ENCODE measurements around the gene PAF1.
"Not testable (repeated sequence)": the region's sequence is repeated elsewhere in the genome, so short reads cannot be mapped to it uniquely, and the experiment has no call there.

Gene PAF1

GRCh38 chr19:39349326-39349725 is 41.6 kb downstream of the PAF1 start:
- DNase-seq, result no peak

- no peak for DNase-seq
These were observed 43.4 kb downstream of the PAF1 start for GRCh38 chr19:39347332-39348164.

- no peak for DNase-seq
These were observed 45.0 kb downstream of the PAF1 start for GRCh38 chr19:39345956-39346355.

GRCh38 chr19:39342647-39343305 is 48.1 kb downstream of the PAF1 start:
- no peak for DNase-seq

- DNase-seq, result peak; percentile 100
These were observed 48.9 kb downstream of the PAF1 start, which contains the start of gene SAMD4B for GRCh38 chr19:39341719-39342604. Gene SAMD4B (plus strand): TSS chr19:39342421. CDS start chr19:39356894, 14,473 bp downstream.

GRCh38 chr19:39341129-39341718 is 49.7 kb downstream of the PAF1 start:
- DNase-seq, result peak; percentile 28

- DNase-seq, result not testable (repeated sequence)
These were observed 50.8 kb downstream of the PAF1 start for GRCh38 chr19:39340156-39340555.

GRCh38 chr19:39339674-39340073 is 51.2 kb downstream of the PAF1 start:
- no peak for DNase-seq

GRCh38 chr19:39336483-39336882 is 54.4 kb downstream of the PAF1 start:
- no peak for DNase-seq

All from activated CD4-positive, alpha-beta T cell treated with anti-CD3 and anti-CD28 coated beads, Interleukin-2, Interleukin-6, amounts not matched to agents 100 ng/mL and 50 ng/mL, durations not matched to agents 16 hours and 8 hours (primary cell).